ENCODE data around the gene PAQR9.
A peak's percentile ranks its signal among the peaks of the same experiment; 100 is the strongest.

PAQR9 gene

DNA sequence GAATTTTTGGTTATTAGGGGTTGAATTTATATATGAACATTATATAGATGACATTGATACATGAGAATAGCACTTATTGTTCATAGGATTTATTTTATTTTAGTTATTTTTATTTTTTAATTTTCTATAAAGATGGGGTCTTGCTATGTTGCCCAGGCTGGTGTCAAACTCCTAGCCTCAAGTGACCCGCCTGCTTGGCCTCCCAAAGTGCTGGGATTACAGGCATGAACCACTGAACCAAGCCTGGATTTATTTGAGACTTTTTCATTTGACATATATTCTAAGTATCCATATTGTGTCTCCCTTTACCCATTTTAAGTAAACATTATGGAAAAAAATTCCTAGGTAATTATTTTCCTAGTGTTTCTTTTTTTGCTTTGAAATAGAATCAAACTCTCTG is 12.5 kb downstream of the PAQR9 start:
- DNase-seq: no peak

GRCh38 chr3:142947799-142948575 is 15.5 kb downstream of the PAQR9 start:
- DNase-seq: no peak

DNA sequence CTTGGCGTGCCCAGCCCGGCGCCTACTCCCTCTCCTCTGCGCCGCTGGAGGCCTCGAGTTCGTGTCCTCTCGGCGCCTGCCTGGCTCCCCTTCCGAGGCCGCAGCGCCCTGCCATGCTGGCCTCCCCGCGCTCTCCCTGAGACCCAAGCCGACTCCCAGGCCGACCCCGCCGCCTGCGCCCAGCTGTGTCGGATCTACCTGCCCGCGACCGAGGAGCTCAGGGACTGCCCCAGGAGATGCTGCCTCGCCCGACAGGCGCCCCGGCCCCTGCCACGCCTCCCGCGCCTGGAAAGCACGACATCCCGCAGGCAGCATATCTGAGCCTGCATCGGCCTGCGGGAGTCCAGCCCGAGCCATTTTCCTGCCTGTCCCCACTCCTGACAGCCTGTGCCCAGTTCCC is 16.1 kb downstream of the PAQR9 start:
- DNase-seq: no peak

- no peak for DNase-seq
These were observed 16.6 kb downstream of the PAQR9 start for GRCh38 chr3:142946861-142947260.

DNA sequence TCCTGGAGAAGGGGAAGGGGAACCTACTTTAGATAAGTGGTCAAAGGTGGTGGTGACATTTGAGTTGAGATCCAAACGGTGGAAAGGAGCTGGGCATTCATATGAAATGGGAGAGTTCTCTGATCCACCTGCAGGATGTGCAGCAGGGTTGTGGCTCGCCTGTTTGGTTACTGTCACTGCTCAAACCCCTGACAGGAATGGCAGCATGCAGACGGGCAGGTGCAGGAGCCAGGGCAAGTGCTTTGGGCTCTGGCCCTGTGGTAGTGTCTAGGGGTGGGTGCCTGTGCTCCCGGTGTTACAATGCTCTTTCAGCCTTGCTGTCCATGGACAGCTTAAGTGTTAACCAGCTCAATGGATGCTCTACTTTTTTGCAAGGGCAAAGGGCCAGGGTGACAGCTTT is 18.5 kb downstream of the PAQR9 start:
- DNase-seq: no peak

DNA sequence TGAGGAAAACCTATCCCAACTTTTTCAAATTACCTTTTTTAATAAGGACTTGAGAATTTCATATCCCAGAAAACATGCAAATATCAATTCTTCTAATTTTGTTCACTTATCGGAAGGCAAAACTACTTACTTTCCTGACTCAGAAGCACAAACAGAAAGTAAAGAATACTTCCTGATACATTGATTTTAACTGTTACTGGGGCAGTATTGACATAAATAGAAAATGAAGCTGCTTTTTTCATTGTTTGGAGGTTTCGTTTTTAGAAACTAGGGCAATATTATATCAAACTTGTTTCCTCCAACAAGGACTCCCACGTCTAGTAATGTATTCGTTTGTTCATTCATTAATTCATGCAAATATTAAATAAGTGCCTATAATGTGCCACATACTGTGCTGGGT is 19.1 kb downstream of the PAQR9 start:
- no peak for DNase-seq

GRCh38 chr3:142943870-142944269 is 19.6 kb downstream of the PAQR9 start:
- DNase-seq: no peak

DNA sequence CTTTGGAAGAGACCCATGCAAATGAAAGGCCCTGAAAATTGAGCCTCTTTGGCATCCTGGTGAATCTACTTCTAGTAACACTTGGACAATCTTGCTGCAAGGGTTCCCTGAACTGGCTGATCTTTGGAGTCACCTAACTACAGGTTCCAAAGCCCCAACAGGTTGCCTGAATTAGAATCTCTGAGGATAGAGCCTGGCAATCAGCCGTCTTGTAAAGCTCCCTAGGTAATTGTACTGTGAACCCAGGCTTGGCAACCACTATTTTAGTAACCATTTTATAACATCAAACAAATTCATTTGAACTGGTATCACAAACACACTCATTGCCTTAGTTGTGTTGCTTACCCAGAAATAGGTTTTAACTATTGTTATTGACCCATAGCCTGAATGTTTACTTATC is 20.1 kb downstream of the PAQR9 start:
- DNase-seq: no peak

- DNase-seq: no peak
These were observed 21.9 kb downstream of the PAQR9 start for GRCh38 chr3:142941373-142942123.

GRCh38 chr3:142940472-142940871 is 23.0 kb downstream of the PAQR9 start:
- no peak for DNase-seq

GRCh38 chr3:142940000-142940399 is 23.5 kb downstream of the PAQR9 start:
- no peak for DNase-seq

- no peak for DNase-seq
These were observed 27.5 kb downstream of the PAQR9 start for GRCh38 chr3:142935963-142936362.

GRCh38 chr3:142934887-142935269 is 28.6 kb downstream of the PAQR9 start:
- no peak for DNase-seq

- DNase-seq: no peak
These were observed 29.2 kb downstream of the PAQR9 start for GRCh38 chr3:142934128-142934886.

GRCh38 chr3:142931222-142931621 is 32.3 kb downstream of the PAQR9 start:
- no peak for DNase-seq

DNA sequence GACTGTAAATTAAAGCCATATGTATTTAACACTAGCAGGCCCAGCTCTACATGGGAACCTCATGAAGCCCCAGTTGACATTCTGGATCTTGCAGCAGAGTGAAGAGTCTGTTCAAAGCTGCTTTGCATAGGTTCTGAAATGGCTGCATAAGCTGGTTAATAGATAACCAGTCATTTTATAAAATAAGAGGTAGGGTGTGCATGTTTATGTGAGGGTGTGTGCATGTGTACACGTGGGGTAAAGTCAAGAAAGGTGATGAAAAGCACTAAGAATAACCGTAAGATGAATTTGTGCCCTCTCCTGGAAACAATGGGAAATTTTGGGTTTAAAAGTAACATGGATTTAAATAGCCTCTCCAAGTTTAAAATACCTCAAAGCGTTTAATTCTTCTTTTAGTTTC is 33.0 kb downstream of the PAQR9 start:
- no peak for DNase-seq

DNA sequence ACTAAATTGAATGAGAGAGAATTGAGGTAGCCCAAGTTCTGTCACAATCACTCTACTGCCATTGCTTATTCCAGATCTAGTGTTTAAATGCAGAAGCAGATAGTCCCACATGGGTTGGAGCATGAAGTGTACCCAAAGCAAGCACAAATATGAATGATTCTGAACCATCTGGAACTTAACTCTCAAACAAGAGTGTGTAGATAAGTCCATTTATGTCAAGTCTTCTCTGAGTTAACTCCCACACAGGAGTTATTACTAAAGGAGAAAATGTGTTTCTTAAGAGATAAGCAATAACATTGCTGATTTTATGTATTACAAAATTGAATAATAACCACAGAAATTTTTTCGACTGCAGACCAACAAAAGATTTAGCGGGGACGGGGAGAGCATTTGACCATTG is 33.6 kb downstream of the PAQR9 start:
- DNase-seq: no peak

- DNase-seq: peak; percentile 62
These were observed 34.4 kb downstream of the PAQR9 start for GRCh38 chr3:142929109-142929508.

DNA sequence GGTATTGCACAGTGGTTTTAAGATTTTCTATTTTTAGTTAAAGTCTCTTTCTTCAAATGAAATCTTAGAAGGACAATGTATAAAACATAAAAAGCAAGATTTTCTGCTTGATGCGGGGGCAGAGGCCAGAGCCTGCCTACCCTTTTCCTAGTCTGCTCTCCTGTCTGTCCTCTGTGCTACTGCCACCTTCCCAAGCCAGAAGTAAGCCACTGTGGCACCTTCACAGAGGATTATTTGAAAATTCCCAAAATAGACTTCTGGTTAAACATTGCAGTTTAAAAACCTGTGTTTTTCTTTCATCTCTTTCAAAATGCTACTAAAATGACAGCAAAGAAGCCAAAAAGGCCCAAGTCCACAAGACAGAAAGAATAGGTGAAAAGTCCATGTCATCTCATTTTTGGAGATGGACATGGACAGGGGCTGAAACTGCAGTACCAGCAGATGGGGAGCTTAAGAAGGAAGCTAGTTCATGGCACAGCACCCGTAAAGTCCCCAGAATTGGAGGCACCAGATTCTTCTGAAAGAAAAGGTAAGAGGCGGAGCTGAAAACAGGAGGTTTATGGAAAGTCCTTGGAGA is 37.0 kb downstream of the PAQR9 start:
- no peak for DNase-seq

DNA sequence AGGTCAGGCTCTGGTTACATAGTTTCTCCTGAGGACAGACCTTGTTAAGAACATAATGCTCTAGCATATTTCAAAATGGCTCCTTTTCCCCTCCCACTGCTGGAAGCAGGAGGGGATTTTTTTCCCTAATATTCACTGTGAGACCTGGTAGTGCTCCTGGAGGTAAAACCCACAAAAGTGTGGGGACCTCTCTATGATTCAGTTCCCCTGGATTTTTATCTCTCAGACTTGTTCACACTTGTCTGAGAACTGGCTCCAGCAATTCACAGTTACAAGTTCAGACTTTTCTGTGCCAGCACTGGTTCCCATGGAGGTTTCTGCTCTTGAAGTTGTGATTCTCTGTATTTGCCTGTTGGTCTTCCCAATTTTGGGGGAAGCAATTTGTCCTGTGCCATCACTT is 38.3 kb downstream of the PAQR9 start:
- DNase-seq: no peak

GRCh38 chr3:142923694-142924093 is 39.8 kb downstream of the PAQR9 start:
- no peak for DNase-seq

GRCh38 chr3:142916605-142917004 is 46.9 kb downstream of the PAQR9 start:
- DNase-seq: no peak

DNA sequence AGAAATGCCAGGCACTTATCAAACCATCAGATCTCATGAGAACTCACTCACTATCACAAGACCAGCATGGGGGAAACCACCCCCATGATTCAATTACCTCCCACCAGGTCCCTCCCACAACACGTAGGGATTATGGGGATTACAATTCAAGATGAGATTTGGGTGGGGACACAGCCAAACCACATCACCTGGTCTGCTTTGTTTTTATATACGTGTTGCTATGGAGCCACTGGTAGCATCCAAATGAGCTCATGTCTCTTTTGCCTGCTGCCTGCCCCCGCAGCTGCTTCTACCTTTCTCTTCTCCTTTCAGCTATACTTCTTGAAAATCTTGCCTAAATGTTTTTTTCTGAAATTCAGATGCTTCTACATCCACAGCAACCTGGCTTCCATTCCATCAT is 47.8 kb downstream of the PAQR9 start:
- no peak for DNase-seq
